GM12878 (cell line): ENCODE measurements around the gene KAT2B. TPM values are rescaled to one million over a fixed set of nuclear protein-coding genes. Genes with fewer than 3 reads are reported as not detected.

Experiments
- ATAC-seq: fragments of 200-7000 bp; cut with Tn5 transposase; 3 replicates; pipeline ENCODE4 v1.9.1; 2020; ENCODE audit warnings: mild to moderate bottlenecking, moderate library complexity
- BruUV-seq: library from RNA; stranded (reverse); fragments of 400-500 nt; replicated peaks from 2 replicates; lab custom pipeline; 2021; lab: Mats Ljungman, UMichigan
- CTCF ChIA-PET: fragments of 300-600 bp; sonication (Branson Sonifier 250); formaldehyde crosslinking; extraction: SDS; loops from one replicate; lab custom pipeline; 2021; ENCODE audit warnings: inconsistent platforms; lab: Yijun Ruan, JAX
- POLR2A ChIA-PET: fragments of 350-600 bp; formaldehyde crosslinking; extraction: SDS; loops from one replicate; lab custom pipeline; 2021; ENCODE audit warnings: inconsistent platforms; lab: Charles Lee
- RAD21 ChIA-PET: fragments of 300-600 bp; sonication (Branson Sonifier 250); formaldehyde crosslinking; loops from one replicate; lab custom pipeline; 2023; ENCODE audit warnings: antibody characterized with exemption; ENCODE audit not compliant: unreplicated experiment; lab: Charles Lee
- SMC1A ChIA-PET: fragments of 300-600 bp; sonication (Branson Sonifier 250); formaldehyde crosslinking; loops from one replicate; lab custom pipeline; 2023; ENCODE audit not compliant: unreplicated experiment, uncharacterized antibody; lab: Charles Lee
- DNase-seq: peaks from one replicate; pipeline ENCODE4 v3.0.0-alpha.2; 2011; ENCODE audit warnings: low read depth, low spot score
- FAIRE-seq: peaks from 3 replicates; lab custom pipeline; 2011; peaks lifted over from hg19 to GRCh38; lab: Jason Lieb, UNC
- H2AFZ ChIP-seq: 2 replicates; pipeline ENCODE4 v1.6.0; 2011; ENCODE audit warnings: low read depth, low read length, control low read depth; ENCODE audit not compliant: control insufficient read depth
- H3K27ac ChIP-seq: 2 replicates; pipeline ENCODE4 v1.5.1; 2011; ENCODE audit warnings: control low read depth; ENCODE audit not compliant: control insufficient read depth, insufficient read depth
- H3K27me3 ChIP-seq, 2 experiments: replicated peaks in 1 of 2; 2 replicates each; pipeline versions ENCODE4 v1.6.0 to v1.6.1; 2011; ENCODE audit warnings: low read length in 1 of 2; ENCODE audit not compliant: control insufficient read depth in 2 of 2, insufficient read depth in 2 of 2
- H3K36me3 ChIP-seq, 2 experiments: 2 replicates each; pipeline ENCODE4 v1.5.1; 2011; ENCODE audit warnings: low read length in 1 of 2; ENCODE audit not compliant: control insufficient read depth in 2 of 2, insufficient read depth in 2 of 2
- H3K4me1 ChIP-seq: 2 replicates; pipeline ENCODE4 v1.6.1; 2011; ENCODE audit warnings: mild to moderate bottlenecking, low read length, moderate library complexity, mixed read lengths; ENCODE audit not compliant: control insufficient read depth, insufficient read depth
- H3K4me2 ChIP-seq: 2 replicates; pipeline ENCODE4 v1.6.0; 2011; ENCODE audit warnings: control low read depth; ENCODE audit not compliant: control insufficient read depth, insufficient read depth
- H3K4me3 ChIP-seq: fragments of 200-600 bp; sonication (generic); 2 replicates; pipeline ENCODE4 v1.5.1; 2016
- H3K79me2 ChIP-seq: 2 replicates; pipeline ENCODE4 v1.6.0; 2011; ENCODE audit warnings: low read length; ENCODE audit not compliant: control insufficient read depth, insufficient read depth
- H3K9ac ChIP-seq: 2 replicates; pipeline ENCODE4 v1.8.0; 2011; ENCODE audit warnings: low read length, control low read depth, mixed read lengths; ENCODE audit not compliant: control insufficient read depth, insufficient read depth
- H3K9me3 ChIP-seq: replicated peaks from 3 replicates; pipeline ENCODE4 v1.5.1; 2011; ENCODE audit warnings: mild to moderate bottlenecking, low read length; ENCODE audit not compliant: control insufficient read depth, insufficient read depth
- H4K20me1 ChIP-seq: 2 replicates; pipeline ENCODE4 v1.6.0; 2011; ENCODE audit not compliant: control insufficient read depth, insufficient read depth
- BHLHE40 ChIP-seq, 2 experiments: fragments of 450-650 bp in 1 of 2; IDR thresholded peaks; 2 replicates each; pipeline ENCODE4 v1.6.1; 2011 to 2017; ENCODE audit warnings: low read depth in 2 of 2, borderline replicate concordance in 1 of 2, improper control_type of control experiment in 1 of 2, low read length in 1 of 2, mild to moderate bottlenecking in 1 of 2
- ETV6 ChIP-seq, 2 experiments: fragments of 450-650 bp in 1 of 2; IDR thresholded peaks in 1 of 2; conservative IDR thresholded peaks in 1 of 2; 2 replicates each; pipeline ENCODE4 v1.6.1; 2014; ENCODE audit warnings: antibody characterized with exemption in 1 of 2, borderline replicate concordance in 1 of 2, low read depth in 1 of 2, mild to moderate bottlenecking in 1 of 2, moderate library complexity in 1 of 2
- HDAC6 ChIP-seq: fragments of 200-600 bp; sonication (generic); IDR thresholded peaks from one replicate; pipeline ENCODE4 v1.8.0; 2017; ENCODE audit warnings: antibody characterized with exemption; ENCODE audit not compliant: unreplicated experiment
- IRF3 ChIP-seq: fragments of 450-650 bp; IDR thresholded peaks from 2 replicates; pipeline ENCODE4 v1.6.1; 2014; ENCODE audit warnings: mild to moderate bottlenecking
- MTA3 ChIP-seq: IDR thresholded peaks from 2 replicates; pipeline ENCODE4 v1.6.1; 2012; ENCODE audit warnings: low read length, inconsistent platforms, borderline replicate concordance
- NFYA ChIP-seq: IDR thresholded peaks from 2 replicates; pipeline ENCODE4 v1.6.1; 2011; ENCODE audit warnings: low read depth, mild to moderate bottlenecking, low read length, improper control_type of control experiment, borderline replicate concordance
- PAX8 ChIP-seq: fragments of 450-650 bp; IDR thresholded peaks from 2 replicates; pipeline ENCODE4 v1.6.1; 2017; ENCODE audit warnings: mild to moderate bottlenecking, moderate library complexity
- RB1 ChIP-seq: fragments of 450-650 bp; formaldehyde crosslinking; IDR thresholded peaks from 2 replicates; pipeline ENCODE4 v1.6.1; 2017; ENCODE audit warnings: mild to moderate bottlenecking, borderline replicate concordance
- SMAD1 ChIP-seq: fragments of 450-650 bp; IDR thresholded peaks from 2 replicates; pipeline ENCODE4 v1.6.1; 2018; ENCODE audit warnings: mild to moderate bottlenecking, low read depth; ENCODE audit not compliant: partially characterized antibody
- SMAD5 ChIP-seq: IDR thresholded peaks from 2 replicates; pipeline ENCODE4 v1.6.1; 2016; ENCODE audit warnings: antibody characterized with exemption, low read depth
- SP1 ChIP-seq: IDR thresholded peaks from one replicate; pipeline ENCODE4 v1.6.1; 2011; ENCODE audit warnings: low read depth, low read length
- STAT3 ChIP-seq: IDR thresholded peaks from 2 replicates; pipeline ENCODE4 v1.6.1; 2011; ENCODE audit warnings: low read depth, low read length, improper control_type of control experiment
- TAF1 ChIP-seq: IDR thresholded peaks from 2 replicates; pipeline ENCODE4 v1.6.1; 2011; ENCODE audit warnings: mild to moderate bottlenecking, low read depth, low read length, borderline replicate concordance
- ZBED1 ChIP-seq: IDR thresholded peaks from 2 replicates; pipeline ENCODE4 v1.6.1; 2016; ENCODE audit warnings: borderline replicate concordance
- ZNF622 ChIP-seq: fragments of 450-650 bp; IDR thresholded peaks from 2 replicates; pipeline ENCODE4 v1.6.1; 2017; ENCODE audit warnings: mild to moderate bottlenecking, inconsistent platforms
- WGBS: methylation state at CpG from one replicate; pipeline ENCODE4 v1.1.6; 2016; ENCODE audit warnings: low lambda C conversion rate; ENCODE audit not compliant: insufficient replicate concordance, insufficient coverage; ENCODE audit errors: missing lambda C conversion rate; 5-methylcytosine and 5-hydroxymethylcytosine counted together
- in situ Hi-C: fragments of 300-500 bp; cut with MboI; formaldehyde crosslinking; loops from 9 replicates; pipeline ENCODE4 v1.14.3; 2018; ENCODE audit warnings: mixed read lengths
- intact Hi-C: fragments of 100-400 bp; cut with micrococcal nuclease; formaldehyde crosslinking; loops from one replicate; pipeline ENCODE4 v1.14.2; 2022; ENCODE audit not compliant: unreplicated experiment
- polyA plus RNA-seq, 11 experiments: library from polyadenylated mRNA; depleted of rRNA in 4 of 11; unstranded in 6 of 11; stranded (reverse) in 5 of 11; fragments of >200 nt; fragmentation: Nextera tagmentation in 4 of 11; fragmentation: Illumina TruSeq in 1 of 11; extraction: Ambion mirVana in 4 of 11; extraction: Trizol in 1 of 11; gene quantifications; 1 replicate in 1 of 11; 2 replicates in 10 of 11; pipeline versions ENCODE4 v1.2.1 to v1.2.3, GENCODE V29; 2011 to 2016; ENCODE audit warnings: inconsistent platforms in 2 of 11, missing spikeins in 2 of 11, low read depth in 1 of 11
- total RNA-seq, 4 experiments: library from RNA; depleted of rRNA in 3 of 4; stranded (reverse); fragments of >200 nt in 3 of 4; fragmentation: Illumina TruSeq in 1 of 4; extraction: Trizol in 1 of 4; gene quantifications; 2 replicates each; pipeline versions ENCODE4 v1.2.1 to v1.2.3, GENCODE V29; 2013 to 2021
- TF ChIP-seq, protein P1 (sequence below): fragments of 450-650 bp; IDR thresholded peaks from 2 replicates; pipeline ENCODE4 v1.6.1; 2016; ENCODE audit warnings: mild to moderate bottlenecking, moderate library complexity, borderline replicate concordance
- TF ChIP-seq, protein P2 (sequence below): IDR thresholded peaks from 2 replicates; pipeline ENCODE4 v1.6.1; 2012; ENCODE audit warnings: low read depth, low read length, improper control_type of control experiment

The KAT2B gene
- total and polyA plus RNA-seq, 10 of the 15 experiments (the other 5 are each of a cell fraction or from before 2014, with no cell fraction given), result 2.9 to 15.2 (median 10.2) TPM

DNA sequence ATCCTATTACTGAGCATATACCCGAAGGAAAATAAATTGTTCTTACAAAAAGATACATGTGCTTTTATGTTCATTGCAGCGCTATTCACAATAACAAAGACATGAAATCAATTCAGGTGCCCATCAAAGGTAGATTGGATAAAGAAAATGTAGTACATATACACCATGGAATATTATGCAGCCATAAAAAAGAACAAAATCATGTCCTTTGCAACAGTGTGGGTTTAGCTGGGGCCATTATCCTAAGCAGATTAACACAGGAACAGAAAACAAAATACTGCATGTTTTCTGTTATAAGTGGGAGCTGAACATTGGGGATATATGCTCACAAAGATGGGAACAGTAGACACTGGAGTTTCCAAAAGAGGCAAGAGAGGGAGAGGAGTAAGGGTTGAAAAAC is 103.3 kb downstream of the KAT2B start (continued):
- TF ChIP-seq, protein P1, sequence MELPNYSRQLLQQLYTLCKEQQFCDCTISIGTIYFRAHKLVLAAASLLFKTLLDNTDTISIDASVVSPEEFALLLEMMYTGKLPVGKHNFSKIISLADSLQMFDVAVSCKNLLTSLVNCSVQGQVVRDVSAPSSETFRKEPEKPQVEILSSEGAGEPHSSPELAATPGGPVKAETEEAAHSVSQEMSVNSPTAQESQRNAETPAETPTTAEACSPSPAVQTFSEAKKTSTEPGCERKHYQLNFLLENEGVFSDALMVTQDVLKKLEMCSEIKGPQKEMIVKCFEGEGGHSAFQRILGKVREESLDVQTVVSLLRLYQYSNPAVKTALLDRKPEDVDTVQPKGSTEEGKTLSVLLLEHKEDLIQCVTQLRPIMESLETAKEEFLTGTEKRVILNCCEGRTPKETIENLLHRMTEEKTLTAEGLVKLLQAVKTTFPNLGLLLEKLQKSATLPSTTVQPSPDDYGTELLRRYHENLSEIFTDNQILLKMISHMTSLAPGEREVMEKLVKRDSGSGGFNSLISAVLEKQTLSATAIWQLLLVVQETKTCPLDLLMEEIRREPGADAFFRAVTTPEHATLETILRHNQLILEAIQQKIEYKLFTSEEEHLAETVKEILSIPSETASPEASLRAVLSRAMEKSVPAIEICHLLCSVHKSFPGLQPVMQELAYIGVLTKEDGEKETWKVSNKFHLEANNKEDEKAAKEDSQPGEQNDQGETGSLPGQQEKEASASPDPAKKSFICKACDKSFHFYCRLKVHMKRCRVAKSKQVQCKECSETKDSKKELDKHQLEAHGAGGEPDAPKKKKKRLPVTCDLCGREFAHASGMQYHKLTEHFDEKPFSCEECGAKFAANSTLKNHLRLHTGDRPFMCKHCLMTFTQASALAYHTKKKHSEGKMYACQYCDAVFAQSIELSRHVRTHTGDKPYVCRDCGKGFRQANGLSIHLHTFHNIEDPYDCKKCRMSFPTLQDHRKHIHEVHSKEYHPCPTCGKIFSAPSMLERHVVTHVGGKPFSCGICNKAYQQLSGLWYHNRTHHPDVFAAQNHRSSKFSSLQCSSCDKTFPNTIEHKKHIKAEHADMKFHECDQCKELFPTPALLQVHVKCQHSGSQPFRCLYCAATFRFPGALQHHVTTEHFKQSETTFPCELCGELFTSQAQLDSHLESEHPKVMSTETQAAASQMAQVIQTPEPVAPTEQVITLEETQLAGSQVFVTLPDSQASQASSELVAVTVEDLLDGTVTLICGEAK, result no peak
- no peak for TF ChIP-seq ZBED1
- no peak for TF ChIP-seq RB1
- TF ChIP-seq SMAD1, result no peak
- TF ChIP-seq NFYA, result no peak
- no peak for TF ChIP-seq IRF3

DNA sequence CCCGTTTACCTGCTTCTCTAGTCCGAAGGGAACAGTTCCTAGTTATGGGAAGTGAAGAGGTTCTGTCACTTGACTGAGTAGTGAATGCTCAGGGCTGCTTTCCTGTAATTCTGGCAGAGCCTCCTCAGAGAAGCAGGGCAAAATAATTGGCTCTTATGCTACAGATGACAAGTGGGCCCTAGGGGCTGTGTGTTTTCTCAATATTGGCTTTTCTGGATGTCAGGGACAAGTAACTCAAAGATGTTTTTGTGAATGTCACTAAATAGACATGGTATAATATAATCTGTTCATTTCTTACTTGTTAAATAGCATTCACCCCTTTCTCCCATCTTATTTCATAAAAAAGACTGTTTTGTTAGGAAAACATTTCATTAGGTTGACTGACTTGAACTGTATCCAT is 105.6 kb downstream of the KAT2B start:
- WGBS, result 83% methylated on average over 2 of the region's 2 CpGs
- RAD21 ChIA-PET, result no interaction called here
- Histone ChIP-seq H3K27me3 (no peaks in the 10 kb centered on the region), H4K20me1 (no peaks in the 10 kb centered on the region), H3K27ac (no peak overlapping the region), H3K79me2 (no peaks in the 10 kb centered on the region), H3K4me1 (no peaks in the 10 kb centered on the region), H3K36me3 (peaks cover 0 to 3% of the 10 kb centered on the region in 2 experiments; a peak in 1 of 4 replicates), H3K4me3 (no peak overlapping the region), H3K9me3 (no peaks in the 10 kb centered on the region), H3K9ac (no peak overlapping the region), H2AFZ (no peak overlapping the region), H3K4me2 (no peak overlapping the region)
- intact Hi-C loops, result no loop called here
- POLR2A ChIA-PET, result no interaction called here
- BruUV-seq, result no TSS peak
- FAIRE-seq (no peak), ATAC-seq (no peak), DNase-seq (no peak)
- TF ChIP-seq SP1 (no peak), BHLHE40 (IDR thresholded peaks at IDR 0.05; ENCODE audit: borderline replicate concordance in 1 of 2, low read depth in 2 of 2, low read length in 1 of 2) (no peak), HDAC6 (no peak), ZNF622 (no peak), ETV6 (conservative IDR thresholded peaks at IDR 0.05 in 1 of 2, IDR thresholded peaks at IDR 0.05 in 1 of 2; ENCODE audit: borderline replicate concordance in 1 of 2, low read depth in 1 of 2) (no peak), TAF1 (no peak), STAT3 (no peak), SMAD5 (no peak), PAX8 (no peak), MTA3 (no peak)
- TF ChIP-seq, protein P2, sequence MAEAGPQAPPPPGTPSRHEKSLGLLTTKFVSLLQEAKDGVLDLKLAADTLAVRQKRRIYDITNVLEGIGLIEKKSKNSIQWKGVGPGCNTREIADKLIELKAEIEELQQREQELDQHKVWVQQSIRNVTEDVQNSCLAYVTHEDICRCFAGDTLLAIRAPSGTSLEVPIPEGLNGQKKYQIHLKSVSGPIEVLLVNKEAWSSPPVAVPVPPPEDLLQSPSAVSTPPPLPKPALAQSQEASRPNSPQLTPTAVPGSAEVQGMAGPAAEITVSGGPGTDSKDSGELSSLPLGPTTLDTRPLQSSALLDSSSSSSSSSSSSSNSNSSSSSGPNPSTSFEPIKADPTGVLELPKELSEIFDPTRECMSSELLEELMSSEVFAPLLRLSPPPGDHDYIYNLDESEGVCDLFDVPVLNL, result no peak
- CTCF ChIA-PET, result no interaction called here
- in situ Hi-C loops, result no loop called here
- SMC1A ChIA-PET, result interaction anchor here (2.5 kb wide), 1 partner anchor 9 kb away, joined by 7 read pairs; no protein-coding TSS in a partner anchor
